ENCODE measurements around the gene UVRAG.
"Not testable (repeated sequence)": the region's sequence is repeated elsewhere in the genome, so short reads cannot be mapped to it uniquely, and the experiment has no call there.

Gene UVRAG

GRCh38 chr11:75930534-75930933 lies 115.5 kb downstream of the UVRAG start:
- no peak for TF ChIP-seq CTCF (IDR thresholded peaks at IDR 0.05; ENCODE audit: low read depth, low read length)
- no peak overlapping the region for H3K4me3 ChIP-seq (replicated peaks in 1 of 2; ENCODE audit: low read depth in 2 of 2, low read length in 2 of 2)
- no peak for DNase-seq (ENCODE audit: low read depth in 2 of 2)

- no peak for TF ChIP-seq CTCF (IDR thresholded peaks at IDR 0.05; ENCODE audit: low read depth, low read length)
- DNase-seq (ENCODE audit: low read depth in 2 of 2), result peak; percentile 4 to 67
- no peak overlapping the region for H3K4me3 ChIP-seq (replicated peaks in 1 of 2; ENCODE audit: low read depth in 2 of 2, low read length in 2 of 2)
Measured at GRCh38 chr11:75931124-75931523, 116.1 kb downstream of the UVRAG start.

GRCh38 chr11:75933736-75934135 lies 118.7 kb downstream of the UVRAG start:
- not testable (repeated sequence) for DNase-seq (ENCODE audit: low read depth in 2 of 2); H3K4me3 ChIP-seq (replicated peaks in 1 of 2; ENCODE audit: low read depth in 2 of 2, low read length in 2 of 2)

- no peak for TF ChIP-seq CTCF (IDR thresholded peaks at IDR 0.05; ENCODE audit: low read depth, low read length)
- DNase-seq (ENCODE audit: low read depth in 2 of 2), result no peak
- no peak overlapping the region for H3K4me3 ChIP-seq (replicated peaks in 1 of 2; ENCODE audit: low read depth in 2 of 2, low read length in 2 of 2)
Measured at GRCh38 chr11:75934851-75935250, 119.8 kb downstream of the UVRAG start.

GRCh38 chr11:75938543-75938942 lies 123.5 kb downstream of the UVRAG start:
- no peak for TF ChIP-seq CTCF (IDR thresholded peaks at IDR 0.05; ENCODE audit: low read depth, low read length)
- H3K4me3 ChIP-seq (replicated peaks in 1 of 2; ENCODE audit: low read depth in 2 of 2, low read length in 2 of 2), result no peak overlapping the region
- DNase-seq (ENCODE audit: low read depth in 2 of 2), result peak; percentile 29 to 46

- H3K4me3 ChIP-seq (replicated peaks in 1 of 2; ENCODE audit: low read depth in 2 of 2, low read length in 2 of 2), result no peak overlapping the region
- TF ChIP-seq CTCF (IDR thresholded peaks at IDR 0.05; ENCODE audit: low read depth, low read length), result no peak
- DNase-seq (ENCODE audit: low read depth in 2 of 2), result no peak
Measured at GRCh38 chr11:75939516-75939915, 124.5 kb downstream of the UVRAG start.

- TF ChIP-seq CTCF (IDR thresholded peaks at IDR 0.05; ENCODE audit: low read depth, low read length), result no peak
- no peak overlapping the region for H3K4me3 ChIP-seq (replicated peaks in 1 of 2; ENCODE audit: low read depth in 2 of 2, low read length in 2 of 2)
- DNase-seq (ENCODE audit: low read depth in 2 of 2), result no peak
Measured at GRCh38 chr11:75939992-75940391, 125.0 kb downstream of the UVRAG start.

Measured in cardiac fibroblast (primary cell).